HEK293 (cell line): ENCODE results near the gene FKBP10.
A peak's percentile ranks its signal among the peaks of the same experiment; 100 is the strongest.

Experiments
- BCL11B ChIP-seq: fragments of 450-650 bp; formaldehyde crosslinking; IDR thresholded peaks from 2 replicates; pipeline ENCODE4 v1.5.1; 2016; ENCODE audit warnings: low read depth, missing biosample characterization, missing genetic modification characterization
- FEZF1 ChIP-seq: fragments of 450-650 bp; formaldehyde crosslinking; IDR thresholded peaks from 2 replicates; pipeline ENCODE4 v1.5.1; 2016; ENCODE audit warnings: missing biosample characterization, missing genetic modification characterization
- PRDM1 ChIP-seq: fragments of 450-650 bp; formaldehyde crosslinking; IDR thresholded peaks from 2 replicates; pipeline ENCODE4; 2016; ENCODE audit warnings: missing biosample characterization, missing genetic modification characterization
- SALL2 ChIP-seq: fragments of 450-650 bp; formaldehyde crosslinking; IDR thresholded peaks from 2 replicates; pipeline ENCODE4 v1.5.0; 2017; ENCODE audit warnings: missing biosample characterization, mild to moderate bottlenecking, missing genetic modification characterization, borderline replicate concordance
- SETDB1 ChIP-seq: IDR thresholded peaks from one replicate; pipeline ENCODE4 v1.6.1; 2017; ENCODE audit warnings: mild to moderate bottlenecking, low read length, moderate library complexity, mixed read lengths; ENCODE audit not compliant: insufficient read length
- YY1 ChIP-seq: fragments of 450-650 bp; formaldehyde crosslinking; IDR thresholded peaks from 2 replicates; pipeline ENCODE4 v1.5.1; 2018; ENCODE audit warnings: missing biosample characterization, missing genetic modification characterization
- ZBTB1 ChIP-seq: fragments of 450-650 bp; formaldehyde crosslinking; IDR thresholded peaks from 2 replicates; pipeline ENCODE4 v1.5.1; 2016; ENCODE audit warnings: missing biosample characterization, missing genetic modification characterization
- ZBTB44 ChIP-seq: fragments of 450-650 bp; IDR thresholded peaks from 2 replicates; pipeline ENCODE4 v1.5.1; 2018; ENCODE audit warnings: missing biosample characterization, mild to moderate bottlenecking, missing genetic modification characterization
- ZEB2 ChIP-seq: fragments of 450-650 bp; formaldehyde crosslinking; IDR thresholded peaks from 2 replicates; pipeline ENCODE4 v1.5.1; 2016; ENCODE audit warnings: missing biosample characterization, missing genetic modification characterization
- ZNF16 ChIP-seq: fragments of 450-650 bp; formaldehyde crosslinking; IDR thresholded peaks from 2 replicates; pipeline ENCODE4 v1.5.1; 2016; ENCODE audit warnings: low read depth, missing biosample characterization, missing genetic modification characterization
- ZNF184 ChIP-seq: fragments of 450-650 bp; IDR thresholded peaks from 2 replicates; pipeline ENCODE4 v1.5.1; 2018; ENCODE audit warnings: missing biosample characterization, mild to moderate bottlenecking, missing genetic modification characterization
- ZNF324 ChIP-seq: fragments of 450-650 bp; formaldehyde crosslinking; IDR thresholded peaks from 2 replicates; pipeline ENCODE4 v1.5.1; 2016; ENCODE audit warnings: missing biosample characterization, missing genetic modification characterization
- ZNF341 ChIP-seq: fragments of 450-650 bp; formaldehyde crosslinking; IDR thresholded peaks from 2 replicates; pipeline ENCODE4; 2016; ENCODE audit warnings: low read depth, missing biosample characterization, missing genetic modification characterization
- ZNF394 ChIP-seq: fragments of 450-650 bp; formaldehyde crosslinking; IDR thresholded peaks from 2 replicates; pipeline ENCODE4 v1.5.1; 2016; ENCODE audit warnings: missing biosample characterization, missing genetic modification characterization, mild to moderate bottlenecking, moderate library complexity, borderline replicate concordance
- ZNF398 ChIP-seq: fragments of 450-650 bp; formaldehyde crosslinking; IDR thresholded peaks from 2 replicates; pipeline ENCODE4 v1.5.1; 2017; ENCODE audit warnings: missing biosample characterization, missing genetic modification characterization
- ZNF404 ChIP-seq: fragments of 450-650 bp; formaldehyde crosslinking; IDR thresholded peaks from 2 replicates; pipeline ENCODE4 v1.5.1; 2017; ENCODE audit warnings: missing biosample characterization, missing genetic modification characterization
- ZNF433 ChIP-seq: fragments of 450-650 bp; formaldehyde crosslinking; IDR thresholded peaks from 2 replicates; pipeline ENCODE4 v1.5.1; 2016; ENCODE audit warnings: missing biosample characterization, missing genetic modification characterization, low read depth
- ZNF555 ChIP-seq: fragments of 450-650 bp; formaldehyde crosslinking; conservative IDR thresholded peaks from 2 replicates; pipeline ENCODE4 v1.5.1; 2017; ENCODE audit warnings: missing biosample characterization, mild to moderate bottlenecking, missing genetic modification characterization, inconsistent platforms
- ZNF645 ChIP-seq: fragments of 450-650 bp; formaldehyde crosslinking; IDR thresholded peaks from 2 replicates; pipeline ENCODE4; 2016; ENCODE audit warnings: missing biosample characterization, missing genetic modification characterization
- ZNF791 ChIP-seq: fragments of 450-650 bp; formaldehyde crosslinking; IDR thresholded peaks from 2 replicates; pipeline ENCODE4 v1.5.1; 2016; ENCODE audit warnings: missing biosample characterization, missing genetic modification characterization
- ZNF830 ChIP-seq: fragments of 450-650 bp; IDR thresholded peaks from 2 replicates; pipeline ENCODE4 v1.5.0; 2018; ENCODE audit warnings: missing biosample characterization, missing genetic modification characterization, low read depth, mild to moderate bottlenecking, moderate library complexity
- TF ChIP-seq, protein P1 (sequence below): fragments of 450-650 bp; formaldehyde crosslinking; IDR thresholded peaks from 2 replicates; pipeline ENCODE4 v1.5.1; 2016; ENCODE audit warnings: missing biosample characterization, missing genetic modification characterization
- TF ChIP-seq, protein P2 (sequence below): fragments of 450-650 bp; formaldehyde crosslinking; IDR thresholded peaks from 2 replicates; pipeline ENCODE4 v1.5.1; 2017; ENCODE audit warnings: missing biosample characterization, missing genetic modification characterization
- TF ChIP-seq, protein P3 (sequence below): fragments of 450-650 bp; formaldehyde crosslinking; IDR thresholded peaks from 2 replicates; pipeline ENCODE4 v1.5.0; 2017; ENCODE audit warnings: missing biosample characterization, missing genetic modification characterization, borderline replicate concordance
- TF ChIP-seq, protein P4 (sequence below): fragments of 450-650 bp; formaldehyde crosslinking; IDR thresholded peaks from 2 replicates; pipeline ENCODE4 v1.5.1; 2016; ENCODE audit warnings: missing biosample characterization, missing genetic modification characterization

The FKBP10 gene

GRCh38 chr17:41792845-41793783 lies 19.7 kb upstream of the FKBP10 start (continued):
- TF ChIP-seq, protein P1, sequence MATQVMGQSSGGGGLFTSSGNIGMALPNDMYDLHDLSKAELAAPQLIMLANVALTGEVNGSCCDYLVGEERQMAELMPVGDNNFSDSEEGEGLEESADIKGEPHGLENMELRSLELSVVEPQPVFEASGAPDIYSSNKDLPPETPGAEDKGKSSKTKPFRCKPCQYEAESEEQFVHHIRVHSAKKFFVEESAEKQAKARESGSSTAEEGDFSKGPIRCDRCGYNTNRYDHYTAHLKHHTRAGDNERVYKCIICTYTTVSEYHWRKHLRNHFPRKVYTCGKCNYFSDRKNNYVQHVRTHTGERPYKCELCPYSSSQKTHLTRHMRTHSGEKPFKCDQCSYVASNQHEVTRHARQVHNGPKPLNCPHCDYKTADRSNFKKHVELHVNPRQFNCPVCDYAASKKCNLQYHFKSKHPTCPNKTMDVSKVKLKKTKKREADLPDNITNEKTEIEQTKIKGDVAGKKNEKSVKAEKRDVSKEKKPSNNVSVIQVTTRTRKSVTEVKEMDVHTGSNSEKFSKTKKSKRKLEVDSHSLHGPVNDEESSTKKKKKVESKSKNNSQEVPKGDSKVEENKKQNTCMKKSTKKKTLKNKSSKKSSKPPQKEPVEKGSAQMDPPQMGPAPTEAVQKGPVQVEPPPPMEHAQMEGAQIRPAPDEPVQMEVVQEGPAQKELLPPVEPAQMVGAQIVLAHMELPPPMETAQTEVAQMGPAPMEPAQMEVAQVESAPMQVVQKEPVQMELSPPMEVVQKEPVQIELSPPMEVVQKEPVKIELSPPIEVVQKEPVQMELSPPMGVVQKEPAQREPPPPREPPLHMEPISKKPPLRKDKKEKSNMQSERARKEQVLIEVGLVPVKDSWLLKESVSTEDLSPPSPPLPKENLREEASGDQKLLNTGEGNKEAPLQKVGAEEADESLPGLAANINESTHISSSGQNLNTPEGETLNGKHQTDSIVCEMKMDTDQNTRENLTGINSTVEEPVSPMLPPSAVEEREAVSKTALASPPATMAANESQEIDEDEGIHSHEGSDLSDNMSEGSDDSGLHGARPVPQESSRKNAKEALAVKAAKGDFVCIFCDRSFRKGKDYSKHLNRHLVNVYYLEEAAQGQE = no peak
- TF ChIP-seq PRDM1 (tag by site-specific recombination) (no peak), ZNF645 (no peak), ZNF555 (no peak), ZNF404 (no peak), ZNF830 (tag by site-specific recombination) (no peak), FEZF1 (tag by site-specific recombination) (0 out of 2 replicates have a peak, but pooled peaks have one; percentile 19), SETDB1 (no peak), ZNF324 (tag by site-specific recombination) (no peak), ZNF398 (tag by site-specific recombination) (peak; percentile 66), ZNF394 (no peak), ZBTB44 (no peak), YY1 (peak; percentile 29; the same call in 1 of the 2 replicates), BCL11B (no peak), ZNF341 (peak; percentile 84; the same call in 1 of the 2 replicates), ZNF184 (tag by site-specific recombination) (no peak), ZBTB1 (no peak), SALL2 (tag by site-specific recombination) (no peak), ZEB2 (no peak; the same call in 1 of the 2 replicates), ZNF791 (tag by site-specific recombination) (no peak), ZNF433 (tag by site-specific recombination) (no peak), ZNF16 (tag by site-specific recombination) (no peak)
- TF ChIP-seq, protein P2, sequence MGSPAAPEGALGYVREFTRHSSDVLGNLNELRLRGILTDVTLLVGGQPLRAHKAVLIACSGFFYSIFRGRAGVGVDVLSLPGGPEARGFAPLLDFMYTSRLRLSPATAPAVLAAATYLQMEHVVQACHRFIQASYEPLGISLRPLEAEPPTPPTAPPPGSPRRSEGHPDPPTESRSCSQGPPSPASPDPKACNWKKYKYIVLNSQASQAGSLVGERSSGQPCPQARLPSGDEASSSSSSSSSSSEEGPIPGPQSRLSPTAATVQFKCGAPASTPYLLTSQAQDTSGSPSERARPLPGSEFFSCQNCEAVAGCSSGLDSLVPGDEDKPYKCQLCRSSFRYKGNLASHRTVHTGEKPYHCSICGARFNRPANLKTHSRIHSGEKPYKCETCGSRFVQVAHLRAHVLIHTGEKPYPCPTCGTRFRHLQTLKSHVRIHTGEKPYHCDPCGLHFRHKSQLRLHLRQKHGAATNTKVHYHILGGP (tag by site-specific recombination) = no peak
- TF ChIP-seq, protein P3, sequence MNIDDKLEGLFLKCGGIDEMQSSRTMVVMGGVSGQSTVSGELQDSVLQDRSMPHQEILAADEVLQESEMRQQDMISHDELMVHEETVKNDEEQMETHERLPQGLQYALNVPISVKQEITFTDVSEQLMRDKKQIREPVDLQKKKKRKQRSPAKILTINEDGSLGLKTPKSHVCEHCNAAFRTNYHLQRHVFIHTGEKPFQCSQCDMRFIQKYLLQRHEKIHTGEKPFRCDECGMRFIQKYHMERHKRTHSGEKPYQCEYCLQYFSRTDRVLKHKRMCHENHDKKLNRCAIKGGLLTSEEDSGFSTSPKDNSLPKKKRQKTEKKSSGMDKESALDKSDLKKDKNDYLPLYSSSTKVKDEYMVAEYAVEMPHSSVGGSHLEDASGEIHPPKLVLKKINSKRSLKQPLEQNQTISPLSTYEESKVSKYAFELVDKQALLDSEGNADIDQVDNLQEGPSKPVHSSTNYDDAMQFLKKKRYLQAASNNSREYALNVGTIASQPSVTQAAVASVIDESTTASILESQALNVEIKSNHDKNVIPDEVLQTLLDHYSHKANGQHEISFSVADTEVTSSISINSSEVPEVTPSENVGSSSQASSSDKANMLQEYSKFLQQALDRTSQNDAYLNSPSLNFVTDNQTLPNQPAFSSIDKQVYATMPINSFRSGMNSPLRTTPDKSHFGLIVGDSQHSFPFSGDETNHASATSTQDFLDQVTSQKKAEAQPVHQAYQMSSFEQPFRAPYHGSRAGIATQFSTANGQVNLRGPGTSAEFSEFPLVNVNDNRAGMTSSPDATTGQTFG (tag by site-specific recombination) = no peak
- TF ChIP-seq, protein P4, sequence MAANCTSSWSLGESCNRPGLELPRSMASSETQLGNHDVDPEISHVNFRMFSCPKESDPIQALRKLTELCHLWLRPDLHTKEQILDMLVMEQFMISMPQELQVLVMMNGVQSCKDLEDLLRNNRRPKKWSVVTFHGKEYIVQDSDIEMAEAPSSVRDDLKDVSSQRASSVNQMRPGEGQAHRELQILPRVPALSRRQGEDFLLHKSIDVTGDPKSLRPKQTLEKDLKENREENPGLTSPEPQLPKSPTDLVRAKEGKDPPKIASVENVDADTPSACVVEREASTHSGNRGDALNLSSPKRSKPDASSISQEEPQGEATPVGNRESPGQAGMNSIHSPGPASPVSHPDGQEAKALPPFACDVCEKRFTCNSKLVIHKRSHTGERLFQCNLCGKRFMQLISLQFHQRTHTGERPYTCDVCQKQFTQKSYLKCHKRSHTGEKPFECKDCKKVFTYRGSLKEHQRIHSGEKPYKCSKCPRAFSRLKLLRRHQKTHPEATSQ (tag by site-specific recombination) = no peak
